ENCODE data around the gene CABP1. TPM values are rescaled to one million over a fixed set of nuclear protein-coding genes. Genes with fewer than 3 reads are reported as not detected.

CABP1 gene
- total and polyA plus RNA-seq, 2 experiments from 2014 or later = not detected

DNA sequence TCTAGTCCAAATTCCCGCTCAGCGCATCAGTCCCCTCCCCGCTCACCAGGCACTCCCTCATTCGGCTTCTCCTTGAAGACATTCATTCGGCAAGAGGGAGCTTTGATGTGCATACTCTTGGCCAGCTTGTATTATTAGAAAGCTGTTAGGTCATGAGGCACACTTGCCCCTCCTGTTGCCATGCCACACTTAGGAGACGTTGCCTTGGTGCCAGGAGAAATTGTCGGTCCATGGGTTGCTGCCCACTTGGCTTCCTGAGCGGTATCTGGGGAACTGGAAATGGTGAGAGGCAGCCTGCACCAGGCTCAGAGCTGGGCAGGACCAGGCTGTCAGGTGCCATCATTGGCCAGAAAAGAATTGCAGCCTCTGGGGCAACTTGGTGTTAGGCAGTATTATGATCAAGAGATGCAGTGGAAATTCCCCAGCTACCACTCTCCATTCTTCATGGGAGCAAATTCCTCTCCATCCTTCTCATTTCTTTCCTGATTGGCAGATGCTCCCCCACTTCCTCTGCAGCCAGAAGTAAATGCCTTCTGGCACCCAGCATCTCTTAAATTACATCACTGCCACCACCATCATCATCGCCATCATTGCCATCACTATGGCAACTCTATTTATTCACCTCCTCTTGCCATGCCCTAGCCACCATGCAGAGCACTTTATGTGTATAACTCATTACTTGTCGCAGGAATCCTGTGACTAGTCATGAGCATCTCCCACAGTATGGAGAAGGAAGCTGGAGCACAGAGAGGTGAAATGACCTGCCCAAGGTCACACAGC lies 12.4 kb downstream of the CABP1 start:
- Histone ChIP-seq H3K4me1 (ENCODE audit: low read depth) (peaks cover 7% of the 10 kb centered on the region), H3K36me3 (no peaks in the 10 kb centered on the region), H3K9me3 (ENCODE audit: low read depth) (no peaks in the 10 kb centered on the region), H3K27ac (no peak overlapping the region), H3K4me3 (no peak overlapping the region), H3K27me3 (no peaks in the 10 kb centered on the region)
- no peak for DNase-seq (ENCODE audit: low read depth in 1 of 2, low spot score in 1 of 2)
- TF ChIP-seq, protein P1, sequence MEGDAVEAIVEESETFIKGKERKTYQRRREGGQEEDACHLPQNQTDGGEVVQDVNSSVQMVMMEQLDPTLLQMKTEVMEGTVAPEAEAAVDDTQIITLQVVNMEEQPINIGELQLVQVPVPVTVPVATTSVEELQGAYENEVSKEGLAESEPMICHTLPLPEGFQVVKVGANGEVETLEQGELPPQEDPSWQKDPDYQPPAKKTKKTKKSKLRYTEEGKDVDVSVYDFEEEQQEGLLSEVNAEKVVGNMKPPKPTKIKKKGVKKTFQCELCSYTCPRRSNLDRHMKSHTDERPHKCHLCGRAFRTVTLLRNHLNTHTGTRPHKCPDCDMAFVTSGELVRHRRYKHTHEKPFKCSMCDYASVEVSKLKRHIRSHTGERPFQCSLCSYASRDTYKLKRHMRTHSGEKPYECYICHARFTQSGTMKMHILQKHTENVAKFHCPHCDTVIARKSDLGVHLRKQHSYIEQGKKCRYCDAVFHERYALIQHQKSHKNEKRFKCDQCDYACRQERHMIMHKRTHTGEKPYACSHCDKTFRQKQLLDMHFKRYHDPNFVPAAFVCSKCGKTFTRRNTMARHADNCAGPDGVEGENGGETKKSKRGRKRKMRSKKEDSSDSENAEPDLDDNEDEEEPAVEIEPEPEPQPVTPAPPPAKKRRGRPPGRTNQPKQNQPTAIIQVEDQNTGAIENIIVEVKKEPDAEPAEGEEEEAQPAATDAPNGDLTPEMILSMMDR (IDR thresholded peaks at IDR 0.05; ENCODE audit: low read depth, low read length) = no peak

DNA sequence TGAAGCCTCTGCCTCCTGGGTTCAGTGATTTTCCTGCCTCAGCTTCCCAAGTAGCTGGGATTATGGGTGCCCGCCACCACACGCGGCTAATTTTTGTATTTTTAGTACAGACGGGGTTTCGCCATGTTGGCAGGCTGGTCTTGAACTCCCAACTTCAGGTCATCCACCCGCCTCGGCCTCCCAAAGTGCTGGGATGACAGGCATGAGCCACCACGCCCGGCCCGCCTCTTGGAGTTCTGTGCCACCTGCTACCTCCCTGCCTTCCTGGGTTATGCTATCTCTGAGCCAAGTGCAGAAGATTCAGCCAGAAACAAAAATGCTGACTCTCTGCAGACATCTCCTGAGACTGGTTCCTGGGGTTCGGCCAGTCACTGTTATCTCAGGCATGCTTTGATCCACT lies 13.2 kb downstream of the CABP1 start:
- no peaks in the 10 kb centered on the region for H3K9me3 ChIP-seq (ENCODE audit: low read depth)
- no peak for DNase-seq (ENCODE audit: low read depth in 1 of 2, low spot score in 1 of 2)
- no peak overlapping the region for H3K27ac ChIP-seq
- H3K36me3 ChIP-seq = no peaks in the 10 kb centered on the region
- TF ChIP-seq, protein P1 (IDR thresholded peaks at IDR 0.05; ENCODE audit: low read depth, low read length) = no peak
- H3K4me1 ChIP-seq (ENCODE audit: low read depth) = peaks cover 7% of the 10 kb centered on the region
- no peaks in the 10 kb centered on the region for H3K27me3 ChIP-seq
- no peak overlapping the region for H3K4me3 ChIP-seq

DNA sequence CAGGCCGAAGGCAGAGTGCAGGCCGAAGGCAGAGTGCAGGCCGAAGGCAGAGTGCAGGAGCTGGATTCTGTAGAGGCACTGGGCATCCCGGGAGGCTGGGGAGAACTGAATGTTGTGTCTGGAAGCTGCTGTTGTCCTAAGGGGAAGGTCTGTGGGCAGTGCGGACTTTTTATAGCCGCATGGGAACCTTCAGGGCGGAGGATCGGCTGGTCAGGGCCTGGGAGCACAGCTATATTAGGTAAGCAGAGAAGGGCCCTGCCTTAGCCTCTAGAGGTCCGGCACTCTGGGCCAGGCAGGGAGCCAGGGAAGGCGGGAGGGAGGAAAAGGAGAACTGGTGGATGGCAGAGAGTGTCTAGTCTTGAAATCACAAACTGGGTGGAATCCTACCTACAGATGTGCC lies 14.2 kb downstream of the CABP1 start:
- DNase-seq (ENCODE audit: low read depth in 1 of 2, low spot score in 1 of 2) = peak in 1 of 2 donors; percentile 56
- H3K27me3 ChIP-seq = no peaks in the 10 kb centered on the region

GRCh38 chr12:120656008-120656407 lies 15.6 kb downstream of the CABP1 start:
- TF ChIP-seq, protein P1 (IDR thresholded peaks at IDR 0.05; ENCODE audit: low read depth, low read length) = no peak
- no peak for DNase-seq (ENCODE audit: low read depth in 1 of 2, low spot score in 1 of 2)
- Histone ChIP-seq H3K27ac (no peak overlapping the region), H3K9me3 (ENCODE audit: low read depth) (no peaks in the 10 kb centered on the region), H3K4me3 (no peak overlapping the region), H3K4me1 (ENCODE audit: low read depth) (peaks cover 7% of the 10 kb centered on the region), H3K27me3 (no peaks in the 10 kb centered on the region), H3K36me3 (no peaks in the 10 kb centered on the region)

More for the DNA sequence above, 14.2 kb downstream of the CABP1 start:
- Histone ChIP-seq H3K36me3 (no peaks in the 10 kb centered on the region), H3K4me1 (ENCODE audit: low read depth) (peaks cover 7% of the 10 kb centered on the region), H3K4me3 (no peak overlapping the region), H3K9me3 (ENCODE audit: low read depth) (no peaks in the 10 kb centered on the region), H3K27ac (peak overlapping the region; percentile 77)
- TF ChIP-seq, protein P1 (IDR thresholded peaks at IDR 0.05; ENCODE audit: low read depth, low read length) = no peak

GRCh38 chr12:120658286-120659150 lies 18.1 kb downstream of the CABP1 start:
- no peak for DNase-seq (ENCODE audit: low read depth in 1 of 2, low spot score in 1 of 2)
- TF ChIP-seq, protein P1 (IDR thresholded peaks at IDR 0.05; ENCODE audit: low read depth, low read length) = no peak
- H3K4me1 ChIP-seq (ENCODE audit: low read depth) = peaks cover 7% of the 10 kb centered on the region
- no peaks in the 10 kb centered on the region for H3K9me3 ChIP-seq (ENCODE audit: low read depth)
- H3K36me3 ChIP-seq = no peaks in the 10 kb centered on the region
- no peak overlapping the region for H3K4me3 ChIP-seq
- H3K27ac ChIP-seq = no peak overlapping the region
- no peaks in the 10 kb centered on the region for H3K27me3 ChIP-seq
